DND-41 (cell line): ENCODE data around the gene HMCN1.

ENCODE experiments used
- ATAC-seq: fragments of 200-7000 bp; cut with Tn5 transposase; 3 replicates; pipeline ENCODE4 v1.9.1; 2021; ENCODE audit warnings: low read depth; ENCODE audit not compliant: insufficient read depth
- DNase-seq: peaks from one replicate; pipeline ENCODE4 v3.0.0-alpha.2; 2020
- H2AFZ ChIP-seq: 2 replicates; pipeline ENCODE4 v1.6.0; 2012; ENCODE audit warnings: low read depth, low read length
- H3K27ac ChIP-seq: 2 replicates; pipeline ENCODE4 v1.5.1; 2012; ENCODE audit warnings: low read length, inconsistent platforms
- H3K27me3 ChIP-seq: fragments of 200-600 bp; sonication (generic); 2 replicates; pipeline ENCODE4 v1.6.0; 2012; ENCODE audit warnings: low read length, mild to moderate bottlenecking, inconsistent platforms; ENCODE audit not compliant: insufficient read depth, poor library complexity
- H3K36me3 ChIP-seq: 2 replicates; pipeline ENCODE4 v1.5.1; 2012; ENCODE audit warnings: low read length, inconsistent platforms; ENCODE audit not compliant: insufficient read depth
- H3K4me1 ChIP-seq: 2 replicates; pipeline ENCODE4 v1.5.1; 2012; ENCODE audit warnings: mild to moderate bottlenecking, low read length; ENCODE audit not compliant: insufficient read depth
- H3K4me2 ChIP-seq: 2 replicates; pipeline ENCODE4 v1.6.0; 2012; ENCODE audit warnings: mild to moderate bottlenecking, moderate library complexity, low read length, inconsistent platforms; ENCODE audit not compliant: insufficient read depth
- H3K4me3 ChIP-seq, 2 experiments: fragments of 200-600 bp in 1 of 2; shearing (Covaris generic) in 1 of 2; 2 replicates each; pipeline ENCODE4 v1.5.1; 2012 to 2016; ENCODE audit warnings: inconsistent platforms in 2 of 2, low read length in 2 of 2, mild to moderate bottlenecking in 2 of 2, low read depth in 1 of 2, moderate library complexity in 1 of 2
- H3K79me2 ChIP-seq: 2 replicates; pipeline ENCODE4 v1.6.0; 2012; ENCODE audit warnings: low read length, inconsistent platforms; ENCODE audit not compliant: insufficient read depth
- H3K9ac ChIP-seq: 2 replicates; pipeline ENCODE4 v1.6.0; 2012; ENCODE audit warnings: low read depth, mild to moderate bottlenecking, inconsistent platforms, low read length, moderate library complexity
- H3K9me3 ChIP-seq: 2 replicates; pipeline ENCODE4 v1.5.1; 2012; ENCODE audit warnings: low read length, moderate library complexity, mild to moderate bottlenecking, inconsistent platforms; ENCODE audit not compliant: insufficient read depth, severe bottlenecking
- H4K20me1 ChIP-seq: 2 replicates; pipeline ENCODE4 v1.6.0; 2012; ENCODE audit warnings: low read length; ENCODE audit not compliant: insufficient read depth
- CTCF ChIP-seq: IDR thresholded peaks from 2 replicates; pipeline ENCODE4 v1.5.1; 2012; ENCODE audit warnings: borderline replicate concordance, low read length, moderate library complexity, mild to moderate bottlenecking; ENCODE audit not compliant: poor library complexity, severe bottlenecking; ENCODE audit errors: extremely low read depth
- EZH2 ChIP-seq: IDR thresholded peaks from 3 replicates; pipeline ENCODE4 v1.6.1; 2012; ENCODE audit warnings: borderline replicate concordance, low read depth, mild to moderate bottlenecking, moderate library complexity, low read length, inconsistent platforms; ENCODE audit not compliant: severe bottlenecking

HMCN1 gene

GRCh38 chr1:185969524-185969991 is 235.4 kb downstream of the HMCN1 start:
- ATAC-seq (no peak), DNase-seq (no peak)
- Histone ChIP-seq H3K4me1 (no peaks in the 10 kb centered on the region), H3K36me3 (no peaks in the 10 kb centered on the region), H2AFZ (no peak overlapping the region), H3K27ac (no peak overlapping the region), H3K9me3 (no peaks in the 10 kb centered on the region), H3K4me3 (no peak overlapping the region), H3K4me2 (no peak overlapping the region), H3K27me3 (no peaks in the 10 kb centered on the region), H3K9ac (no peak overlapping the region), H3K79me2 (no peaks in the 10 kb centered on the region), H4K20me1 (no peaks in the 10 kb centered on the region)
- no peak for TF ChIP-seq CTCF
- TF ChIP-seq EZH2, result no peak

- Histone ChIP-seq H3K36me3 (no peaks in the 10 kb centered on the region), H3K4me2 (no peak overlapping the region), H3K9me3 (no peaks in the 10 kb centered on the region), H2AFZ (no peak overlapping the region), H3K4me1 (no peaks in the 10 kb centered on the region), H3K79me2 (no peaks in the 10 kb centered on the region), H3K27me3 (no peaks in the 10 kb centered on the region), H4K20me1 (no peaks in the 10 kb centered on the region), H3K9ac (no peak overlapping the region), H3K4me3 (no peak overlapping the region), H3K27ac (no peak overlapping the region)
- DNase-seq (no peak), ATAC-seq (no peak)
- no peak for TF ChIP-seq EZH2
- TF ChIP-seq CTCF, result no peak
Observed at GRCh38 chr1:185971688-185972087, 237.5 kb downstream of the HMCN1 start.

GRCh38 chr1:185972096-185972850 is 238.1 kb downstream of the HMCN1 start:
- no peaks in the 10 kb centered on the region for H3K4me1 ChIP-seq
- no peak overlapping the region for H3K4me3 ChIP-seq
- H4K20me1 ChIP-seq, result no peaks in the 10 kb centered on the region
- DNase-seq, result no peak
- H3K36me3 ChIP-seq, result no peaks in the 10 kb centered on the region
- ATAC-seq, result no peak
- H3K79me2 ChIP-seq, result no peaks in the 10 kb centered on the region
- no peaks in the 10 kb centered on the region for H3K27me3 ChIP-seq
- no peak overlapping the region for H2AFZ ChIP-seq
- H3K4me2 ChIP-seq, result no peak overlapping the region
- no peaks in the 10 kb centered on the region for H3K9me3 ChIP-seq
- no peak overlapping the region for H3K27ac ChIP-seq
- H3K9ac ChIP-seq, result no peak overlapping the region
- no peak for TF ChIP-seq CTCF
- no peak for TF ChIP-seq EZH2
